HEK293 (cell line): Measurements from ENCODE around the gene PRKRA.

Source experiments
- KLF16 ChIP-seq: fragments of 450-650 bp; formaldehyde crosslinking; IDR thresholded peaks from 2 replicates; pipeline ENCODE4 v1.5.1; 2017; ENCODE audit warnings: missing biosample characterization, missing genetic modification characterization
- KLF7 ChIP-seq: fragments of 450-650 bp; formaldehyde crosslinking; IDR thresholded peaks from 2 replicates; pipeline ENCODE4 v1.5.1; 2016; ENCODE audit warnings: missing biosample characterization, missing genetic modification characterization, borderline replicate concordance
- KLF9 ChIP-seq: fragments of 450-650 bp; formaldehyde crosslinking; IDR thresholded peaks from 2 replicates; pipeline ENCODE4 v1.5.1; 2016; ENCODE audit warnings: missing biosample characterization, missing genetic modification characterization, low read depth
- MZF1 ChIP-seq: fragments of 450-650 bp; formaldehyde crosslinking; IDR thresholded peaks from 2 replicates; pipeline ENCODE4 v1.5.1; 2017; ENCODE audit warnings: missing biosample characterization, missing genetic modification characterization, borderline replicate concordance
- SALL2 ChIP-seq: fragments of 450-650 bp; formaldehyde crosslinking; IDR thresholded peaks from 2 replicates; pipeline ENCODE4 v1.5.0; 2017; ENCODE audit warnings: missing biosample characterization, mild to moderate bottlenecking, missing genetic modification characterization, borderline replicate concordance
- SP2 ChIP-seq: fragments of 450-650 bp; formaldehyde crosslinking; IDR thresholded peaks from 2 replicates; pipeline ENCODE4 v1.5.1; 2016; ENCODE audit warnings: missing biosample characterization, missing genetic modification characterization
- SP7 ChIP-seq: fragments of 450-650 bp; formaldehyde crosslinking; IDR thresholded peaks from 2 replicates; pipeline ENCODE4 v1.5.1; 2016; ENCODE audit warnings: missing biosample characterization, missing genetic modification characterization
- ZBTB17 ChIP-seq: fragments of 450-650 bp; formaldehyde crosslinking; IDR thresholded peaks from 2 replicates; pipeline ENCODE4 v1.5.1; 2016; ENCODE audit warnings: missing biosample characterization, missing genetic modification characterization
- ZBTB7A ChIP-seq: fragments of 450-650 bp; formaldehyde crosslinking; IDR thresholded peaks from 2 replicates; pipeline ENCODE4 v1.5.1; 2016; ENCODE audit warnings: low read depth, missing biosample characterization, missing genetic modification characterization
- ZNF155 ChIP-seq: fragments of 450-650 bp; formaldehyde crosslinking; IDR thresholded peaks from 2 replicates; pipeline ENCODE4 v1.5.1; 2016; ENCODE audit warnings: missing biosample characterization, missing genetic modification characterization
- ZNF184 ChIP-seq: fragments of 450-650 bp; IDR thresholded peaks from 2 replicates; pipeline ENCODE4 v1.5.1; 2018; ENCODE audit warnings: missing biosample characterization, mild to moderate bottlenecking, missing genetic modification characterization
- ZNF202 ChIP-seq: fragments of 450-650 bp; formaldehyde crosslinking; IDR thresholded peaks from 2 replicates; pipeline ENCODE4 v1.5.1; 2016; ENCODE audit warnings: missing biosample characterization, missing genetic modification characterization, borderline replicate concordance
- ZNF223 ChIP-seq: fragments of 450-650 bp; formaldehyde crosslinking; IDR thresholded peaks from 2 replicates; pipeline ENCODE4 v1.5.1; 2016; ENCODE audit warnings: missing biosample characterization, missing genetic modification characterization
- ZNF280C ChIP-seq: fragments of 450-650 bp; formaldehyde crosslinking; IDR thresholded peaks from 2 replicates; pipeline ENCODE4 v1.5.1; 2016; ENCODE audit warnings: missing biosample characterization, missing genetic modification characterization
- ZNF362 ChIP-seq: fragments of 450-650 bp; formaldehyde crosslinking; IDR thresholded peaks from 2 replicates; pipeline ENCODE4 v1.5.1; 2016; ENCODE audit warnings: missing biosample characterization, missing genetic modification characterization
- ZNF48 ChIP-seq: fragments of 450-650 bp; formaldehyde crosslinking; IDR thresholded peaks from 2 replicates; pipeline ENCODE4 v1.5.1; 2016; ENCODE audit warnings: missing biosample characterization, missing genetic modification characterization
- ZNF513 ChIP-seq: fragments of 450-650 bp; IDR thresholded peaks from 2 replicates; pipeline ENCODE4 v1.5.1; 2018; ENCODE audit warnings: missing biosample characterization, missing genetic modification characterization
- ZNF529 ChIP-seq: fragments of 450-650 bp; formaldehyde crosslinking; IDR thresholded peaks from 2 replicates; pipeline ENCODE4 v1.5.1; 2017; ENCODE audit warnings: missing genetic modification characterization, missing biosample characterization; ENCODE audit not compliant: insufficient replicate concordance
- ZNF560 ChIP-seq: fragments of 450-650 bp; formaldehyde crosslinking; IDR thresholded peaks from 2 replicates; pipeline ENCODE4 v1.5.1; 2017; ENCODE audit warnings: missing biosample characterization, missing genetic modification characterization, borderline replicate concordance
- ZNF596 ChIP-seq: fragments of 450-650 bp; IDR thresholded peaks from 2 replicates; pipeline ENCODE4 v1.5.0; 2018; ENCODE audit warnings: missing biosample characterization, mild to moderate bottlenecking, missing genetic modification characterization, moderate library complexity
- ZNF624 ChIP-seq: fragments of 450-650 bp; formaldehyde crosslinking; IDR thresholded peaks from 2 replicates; pipeline ENCODE4 v1.5.1; 2017; ENCODE audit warnings: missing biosample characterization, missing genetic modification characterization
- ZNF629 ChIP-seq: fragments of 450-650 bp; formaldehyde crosslinking; IDR thresholded peaks from 2 replicates; pipeline ENCODE4 v1.5.1; 2017; ENCODE audit warnings: missing biosample characterization, missing genetic modification characterization
- ZNF658 ChIP-seq: fragments of 450-650 bp; formaldehyde crosslinking; IDR thresholded peaks from 2 replicates; pipeline ENCODE4; 2016; ENCODE audit warnings: missing biosample characterization, missing genetic modification characterization
- ZNF776 ChIP-seq: fragments of 450-650 bp; formaldehyde crosslinking; IDR thresholded peaks from 2 replicates; pipeline ENCODE4 v1.5.0; 2017; ENCODE audit warnings: missing biosample characterization, missing genetic modification characterization, borderline replicate concordance
- ZXDB ChIP-seq: fragments of 450-650 bp; formaldehyde crosslinking; IDR thresholded peaks from 2 replicates; pipeline ENCODE4 v1.5.1; 2016; ENCODE audit warnings: missing biosample characterization, missing genetic modification characterization
- TF ChIP-seq, protein P1 (sequence below): fragments of 450-650 bp; formaldehyde crosslinking; IDR thresholded peaks from 2 replicates; pipeline ENCODE4 v1.5.1; 2016; ENCODE audit warnings: missing biosample characterization, missing genetic modification characterization
- TF ChIP-seq, protein P2 (sequence below): fragments of 450-650 bp; formaldehyde crosslinking; IDR thresholded peaks from 2 replicates; pipeline ENCODE4 v1.5.1; 2016; ENCODE audit warnings: missing biosample characterization, missing genetic modification characterization, low read depth
- TF ChIP-seq, protein P3 (sequence below): fragments of 450-650 bp; formaldehyde crosslinking; IDR thresholded peaks from 2 replicates; pipeline ENCODE4 v1.5.1; 2016; ENCODE audit warnings: missing biosample characterization, missing genetic modification characterization, borderline replicate concordance
- TF ChIP-seq, protein P4 (sequence below): IDR thresholded peaks from 2 replicates; pipeline ENCODE4 v1.6.1; 2011; ENCODE audit warnings: mild to moderate bottlenecking, low read depth, low read length, borderline replicate concordance

The PRKRA gene

DNA sequence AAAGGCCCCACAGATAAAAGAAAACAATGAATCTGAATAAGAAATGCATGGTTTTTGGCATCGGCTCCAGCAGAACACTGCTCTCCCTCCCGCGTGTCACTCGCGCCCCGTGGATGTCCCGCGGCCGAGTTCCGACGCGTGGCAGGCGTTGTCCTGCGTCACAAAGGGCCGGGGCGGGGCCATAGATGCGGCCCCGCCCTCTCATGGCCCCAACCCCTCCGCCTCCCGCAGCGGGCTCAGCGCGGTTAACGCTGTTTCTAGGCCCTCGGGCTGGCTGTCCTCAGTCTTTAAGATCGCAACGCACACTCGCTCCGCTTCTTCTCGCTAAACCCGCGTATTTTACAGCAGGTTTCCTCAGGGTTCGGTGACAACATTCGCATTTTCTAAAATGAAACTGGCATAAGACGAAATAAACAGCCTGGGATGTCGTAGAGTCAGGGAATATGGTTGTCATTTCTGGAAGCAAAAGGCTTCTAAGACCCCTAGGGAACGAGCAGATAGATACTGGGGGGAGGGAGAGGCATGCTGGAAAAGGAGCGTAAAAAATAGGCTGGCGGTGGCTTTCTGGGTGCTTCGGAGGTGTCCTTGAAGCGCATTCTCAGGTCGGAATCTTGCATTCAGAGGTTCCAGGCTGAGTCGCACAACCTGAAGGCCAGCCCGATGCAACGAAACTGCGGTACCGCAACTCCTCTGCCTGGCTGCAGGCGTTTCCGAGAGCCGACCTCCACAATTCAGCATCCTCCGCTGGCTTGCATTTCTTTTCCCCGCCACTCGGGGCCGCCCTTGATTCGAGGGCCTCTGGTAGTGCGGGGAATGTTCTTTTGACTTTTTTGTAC, 27.7 kb upstream of the PRKRA start, which contains the start of gene FKBP7 (continued):
- TF ChIP-seq, protein P1, sequence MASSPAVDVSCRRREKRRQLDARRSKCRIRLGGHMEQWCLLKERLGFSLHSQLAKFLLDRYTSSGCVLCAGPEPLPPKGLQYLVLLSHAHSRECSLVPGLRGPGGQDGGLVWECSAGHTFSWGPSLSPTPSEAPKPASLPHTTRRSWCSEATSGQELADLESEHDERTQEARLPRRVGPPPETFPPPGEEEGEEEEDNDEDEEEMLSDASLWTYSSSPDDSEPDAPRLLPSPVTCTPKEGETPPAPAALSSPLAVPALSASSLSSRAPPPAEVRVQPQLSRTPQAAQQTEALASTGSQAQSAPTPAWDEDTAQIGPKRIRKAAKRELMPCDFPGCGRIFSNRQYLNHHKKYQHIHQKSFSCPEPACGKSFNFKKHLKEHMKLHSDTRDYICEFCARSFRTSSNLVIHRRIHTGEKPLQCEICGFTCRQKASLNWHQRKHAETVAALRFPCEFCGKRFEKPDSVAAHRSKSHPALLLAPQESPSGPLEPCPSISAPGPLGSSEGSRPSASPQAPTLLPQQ (tag by site-specific recombination) = no peak
- TF ChIP-seq ZNF362 (tag by site-specific recombination) (0 out of 2 replicates have a peak, but pooled peaks have one; percentile 35), ZNF776 (tag by site-specific recombination) (no peak), ZNF513 (tag by site-specific recombination) (no peak), KLF16 (tag by site-specific recombination) (0 out of 2 replicates have a peak, but pooled peaks have one; percentile 24), KLF7 (tag by site-specific recombination) (no peak), SP7 (tag by site-specific recombination) (peak; percentile 52; the same call in 1 of the 2 replicates), ZXDB (tag by site-specific recombination) (no peak; the same call in 1 of the 2 replicates), ZNF529 (tag by site-specific recombination) (no peak), ZNF596 (tag by site-specific recombination) (no peak), ZNF155 (tag by site-specific recombination) (no peak), ZNF624 (no peak), ZBTB7A (no peak), ZNF560 (no peak), ZNF280C (no peak), ZNF223 (tag by site-specific recombination) (no peak), ZNF184 (tag by site-specific recombination) (no peak), ZNF48 (tag by site-specific recombination) (no peak), SALL2 (no peak), MZF1 (no peak), KLF9 (tag by site-specific recombination) (peak; percentile 54; the same call in 1 of the 2 replicates), ZBTB17 (tag by site-specific recombination) (peak; percentile 92), ZNF658 (tag by site-specific recombination) (no peak), ZNF202 (tag by site-specific recombination) (no peak), ZNF629 (tag by site-specific recombination) (peak; percentile 88), SP2 (peak; percentile 64)
- TF ChIP-seq, protein P2, sequence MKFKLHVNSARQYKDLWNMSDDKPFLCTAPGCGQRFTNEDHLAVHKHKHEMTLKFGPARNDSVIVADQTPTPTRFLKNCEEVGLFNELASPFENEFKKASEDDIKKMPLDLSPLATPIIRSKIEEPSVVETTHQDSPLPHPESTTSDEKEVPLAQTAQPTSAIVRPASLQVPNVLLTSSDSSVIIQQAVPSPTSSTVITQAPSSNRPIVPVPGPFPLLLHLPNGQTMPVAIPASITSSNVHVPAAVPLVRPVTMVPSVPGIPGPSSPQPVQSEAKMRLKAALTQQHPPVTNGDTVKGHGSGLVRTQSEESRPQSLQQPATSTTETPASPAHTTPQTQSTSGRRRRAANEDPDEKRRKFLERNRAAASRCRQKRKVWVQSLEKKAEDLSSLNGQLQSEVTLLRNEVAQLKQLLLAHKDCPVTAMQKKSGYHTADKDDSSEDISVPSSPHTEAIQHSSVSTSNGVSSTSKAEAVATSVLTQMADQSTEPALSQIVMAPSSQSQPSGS (tag by site-specific recombination) = no peak
- TF ChIP-seq, protein P3, sequence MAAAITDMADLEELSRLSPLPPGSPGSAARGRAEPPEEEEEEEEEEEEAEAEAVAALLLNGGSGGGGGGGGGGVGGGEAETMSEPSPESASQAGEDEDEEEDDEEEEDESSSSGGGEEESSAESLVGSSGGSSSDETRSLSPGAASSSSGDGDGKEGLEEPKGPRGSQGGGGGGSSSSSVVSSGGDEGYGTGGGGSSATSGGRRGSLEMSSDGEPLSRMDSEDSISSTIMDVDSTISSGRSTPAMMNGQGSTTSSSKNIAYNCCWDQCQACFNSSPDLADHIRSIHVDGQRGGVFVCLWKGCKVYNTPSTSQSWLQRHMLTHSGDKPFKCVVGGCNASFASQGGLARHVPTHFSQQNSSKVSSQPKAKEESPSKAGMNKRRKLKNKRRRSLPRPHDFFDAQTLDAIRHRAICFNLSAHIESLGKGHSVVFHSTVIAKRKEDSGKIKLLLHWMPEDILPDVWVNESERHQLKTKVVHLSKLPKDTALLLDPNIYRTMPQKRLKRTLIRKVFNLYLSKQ (tag by site-specific recombination) = no peak
- TF ChIP-seq, protein P4, sequence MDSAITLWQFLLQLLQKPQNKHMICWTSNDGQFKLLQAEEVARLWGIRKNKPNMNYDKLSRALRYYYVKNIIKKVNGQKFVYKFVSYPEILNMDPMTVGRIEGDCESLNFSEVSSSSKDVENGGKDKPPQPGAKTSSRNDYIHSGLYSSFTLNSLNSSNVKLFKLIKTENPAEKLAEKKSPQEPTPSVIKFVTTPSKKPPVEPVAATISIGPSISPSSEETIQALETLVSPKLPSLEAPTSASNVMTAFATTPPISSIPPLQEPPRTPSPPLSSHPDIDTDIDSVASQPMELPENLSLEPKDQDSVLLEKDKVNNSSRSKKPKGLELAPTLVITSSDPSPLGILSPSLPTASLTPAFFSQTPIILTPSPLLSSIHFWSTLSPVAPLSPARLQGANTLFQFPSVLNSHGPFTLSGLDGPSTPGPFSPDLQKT = no peak
